ENCODE results near the gene FKBP3.

The FKBP3 gene

GRCh38 chr14:45104561-45104960 is 29.7 kb downstream of the FKBP3 start:
- H3K36me3 ChIP-seq (ENCODE audit: control insufficient read depth, low read length): peaks cover 96% of the 10 kb centered on the region
- H3K79me2 ChIP-seq (ENCODE audit: control insufficient read depth, low read length): peaks cover 15% of the 10 kb centered on the region
- TF ChIP-seq EZH2phosphoT487 (IDR thresholded peaks at IDR 0.05; ENCODE audit: borderline replicate concordance, low read length) (no peak), CTCF (IDR thresholded peaks at IDR 0.05; ENCODE audit: low read depth, low read length, poor library complexity, severe bottlenecking) (no peak)

GRCh38 chr14:45103806-45104205 is 30.5 kb downstream of the FKBP3 start:
- peaks cover 3% of the 10 kb centered on the region; the same call in 1 of the 2 replicates for H3F3A ChIP-seq (ENCODE audit: control insufficient read depth, insufficient read depth)
- TF ChIP-seq EZH2phosphoT487 (IDR thresholded peaks at IDR 0.05; ENCODE audit: borderline replicate concordance, low read length) (no peak), CTCF (IDR thresholded peaks at IDR 0.05; ENCODE audit: low read depth, low read length, poor library complexity, severe bottlenecking) (no peak)
- H3K9me3 ChIP-seq (ENCODE audit: control insufficient read depth, insufficient read depth, low read length): no peaks in the 10 kb centered on the region
- H3K4me2 ChIP-seq (ENCODE audit: low read length): no peak overlapping the region
- no peaks in the 10 kb centered on the region for H4K20me1 ChIP-seq (ENCODE audit: control insufficient read depth, insufficient read depth, low read depth, low read length)
- H3K4me1 ChIP-seq (ENCODE audit: control insufficient read depth, low read length): no peaks in the 10 kb centered on the region
- no peak overlapping the region for H3K4me3 ChIP-seq (ENCODE audit: low read length)
- no peaks in the 10 kb centered on the region for H3K9me2 ChIP-seq (replicated peaks; ENCODE audit: control insufficient read depth, low read length)
- H3K79me2 ChIP-seq (ENCODE audit: control insufficient read depth, low read length): peaks cover 20% of the 10 kb centered on the region
- H3K27me3 ChIP-seq (ENCODE audit: control insufficient read depth, low read length): no peaks in the 10 kb centered on the region
- H3K36me3 ChIP-seq (ENCODE audit: control insufficient read depth, low read length): peaks cover 96% of the 10 kb centered on the region
- H3K27ac ChIP-seq (ENCODE audit: low read depth, low read length): no peak overlapping the region

More at GRCh38 chr14:45104561-45104960, 29.7 kb downstream of the FKBP3 start:
- H3F3A ChIP-seq (ENCODE audit: control insufficient read depth, insufficient read depth): peaks cover 5% of the 10 kb centered on the region
- H4K20me1 ChIP-seq (ENCODE audit: control insufficient read depth, insufficient read depth, low read depth, low read length): no peaks in the 10 kb centered on the region
- no peak overlapping the region for H3K4me2 ChIP-seq (ENCODE audit: low read length)
- no peaks in the 10 kb centered on the region for H3K9me2 ChIP-seq (replicated peaks; ENCODE audit: control insufficient read depth, low read length)
- no peaks in the 10 kb centered on the region for H3K27me3 ChIP-seq (ENCODE audit: control insufficient read depth, low read length)
- H3K4me1 ChIP-seq (ENCODE audit: control insufficient read depth, low read length): no peaks in the 10 kb centered on the region
- H3K4me3 ChIP-seq (ENCODE audit: low read length): no peak overlapping the region
- H3K27ac ChIP-seq (ENCODE audit: low read depth, low read length): no peak overlapping the region
- no peaks in the 10 kb centered on the region for H3K9me3 ChIP-seq (ENCODE audit: control insufficient read depth, insufficient read depth, low read length)

- Histone ChIP-seq H3K36me3 (ENCODE audit: control insufficient read depth, low read length) (peaks cover 81% of the 10 kb centered on the region), H3K4me3 (ENCODE audit: low read length) (no peak overlapping the region), H3K27ac (ENCODE audit: low read depth, low read length) (no peak overlapping the region), H4K20me1 (ENCODE audit: control insufficient read depth, insufficient read depth, low read depth, low read length) (no peaks in the 10 kb centered on the region; the same call in 1 of the 2 replicates), H3K9me2 (replicated peaks; ENCODE audit: control insufficient read depth, low read length) (no peaks in the 10 kb centered on the region), H3K9me3 (ENCODE audit: control insufficient read depth, insufficient read depth, low read length) (no peaks in the 10 kb centered on the region), H3K27me3 (ENCODE audit: control insufficient read depth, low read length) (no peaks in the 10 kb centered on the region), H3F3A (ENCODE audit: control insufficient read depth, insufficient read depth) (peaks cover 9% of the 10 kb centered on the region), H3K4me1 (ENCODE audit: control insufficient read depth, low read length) (no peaks in the 10 kb centered on the region), H3K4me2 (ENCODE audit: low read length) (no peak overlapping the region), H3K79me2 (ENCODE audit: control insufficient read depth, low read length) (peaks cover 74% of the 10 kb centered on the region)
- TF ChIP-seq CTCF (IDR thresholded peaks at IDR 0.05; ENCODE audit: low read depth, low read length, poor library complexity, severe bottlenecking): no peak
- TF ChIP-seq EZH2phosphoT487 (IDR thresholded peaks at IDR 0.05; ENCODE audit: borderline replicate concordance, low read length): no peak
These were observed 38.1 kb downstream of the FKBP3 start for GRCh38 chr14:45096218-45096617.

All from DOHH2 (cell line).